HG02943 (cell line): Measurements from ENCODE around the gene TBC1D3C.
"Not testable (repeated sequence)": the region's sequence is repeated elsewhere in the genome, so short reads cannot be mapped to it uniquely, and the experiment has no call there.

Source experiments
- ATAC-seq: cut with Tn5 transposase; IDR thresholded peaks from one replicate; pipeline ENCODE4 v1.9.1; 2021; ENCODE audit warnings: mild to moderate bottlenecking, low read depth, moderate library complexity; ENCODE audit not compliant: unreplicated experiment

Gene TBC1D3C

DNA sequence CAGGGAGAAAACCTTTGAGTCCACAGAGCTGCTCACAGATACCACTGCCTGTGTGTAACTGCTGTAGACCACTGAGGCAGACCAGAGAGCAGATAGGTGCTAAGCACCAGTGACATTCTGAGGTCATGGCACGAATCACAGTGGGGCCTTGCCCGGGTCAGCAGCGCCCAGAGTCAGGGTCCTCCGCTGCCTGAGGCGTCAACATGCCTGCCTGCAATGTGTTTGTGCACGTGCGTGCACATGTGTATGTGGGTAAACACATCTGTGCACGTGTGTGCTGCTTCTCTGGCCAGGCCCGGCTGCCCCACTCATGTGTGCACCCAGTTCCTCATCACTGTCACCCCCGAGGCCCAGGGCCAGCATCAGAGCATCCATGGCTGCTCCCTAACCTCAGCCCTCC, at the start of gene TBC1D3C:
Gene TBC1D3C, minus strand, starts transcription at position 101 of the 400 bp plus-strand sequence. CDS start 1,568 bp downstream, outside the sequence.
- ATAC-seq: not testable (repeated sequence)

DNA sequence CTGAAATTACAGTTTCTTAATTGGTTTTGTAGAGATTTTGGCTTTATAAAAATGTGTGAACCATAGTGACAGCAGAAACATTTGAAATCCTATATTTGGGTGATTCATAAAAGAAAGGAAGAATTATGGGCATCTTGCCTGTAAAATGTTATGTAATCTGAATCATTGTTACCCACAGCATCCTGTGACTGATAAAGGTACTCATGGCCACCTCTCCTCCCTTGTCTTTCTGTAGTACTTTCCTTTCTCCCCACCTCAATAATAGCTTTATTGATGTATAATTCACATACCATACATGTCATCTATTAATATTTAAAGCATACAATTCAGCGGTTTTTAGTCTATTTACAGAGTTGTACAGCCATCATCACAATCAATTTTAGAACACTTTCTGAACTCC, 30.8 kb upstream of the TBC1D3C start:
- ATAC-seq: not testable (repeated sequence)

DNA sequence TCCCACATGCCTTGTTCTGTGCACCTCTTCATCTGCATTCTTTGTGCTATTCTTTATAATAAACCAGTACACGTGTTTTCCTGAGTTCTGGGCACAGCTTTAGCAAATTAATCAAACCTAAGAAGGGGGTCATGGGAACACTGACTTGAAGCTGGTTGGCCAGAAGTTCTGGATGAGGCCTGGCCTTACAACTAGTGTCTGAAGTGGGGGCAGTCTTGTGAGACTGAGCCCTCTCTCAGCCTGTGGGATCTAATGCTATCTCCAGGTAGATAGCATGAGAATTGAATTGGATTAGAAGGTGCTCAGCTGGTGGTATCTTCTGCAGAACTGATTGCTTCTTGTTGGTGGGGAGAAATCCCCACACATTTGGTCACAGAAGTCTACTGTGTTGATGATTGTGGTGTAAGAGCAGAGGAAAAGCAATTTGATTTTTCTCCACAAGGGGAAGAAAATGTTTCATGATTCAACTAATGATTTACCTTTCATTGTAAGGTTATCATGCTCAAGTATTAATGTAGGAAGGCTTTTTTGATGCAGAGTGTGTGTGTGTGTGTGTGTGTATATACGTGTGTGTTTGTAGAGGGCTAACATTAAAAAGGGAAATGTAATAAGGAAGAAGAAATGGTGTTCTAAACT, 25.7 kb upstream of the TBC1D3C start:
- ATAC-seq: not testable (repeated sequence)

DNA sequence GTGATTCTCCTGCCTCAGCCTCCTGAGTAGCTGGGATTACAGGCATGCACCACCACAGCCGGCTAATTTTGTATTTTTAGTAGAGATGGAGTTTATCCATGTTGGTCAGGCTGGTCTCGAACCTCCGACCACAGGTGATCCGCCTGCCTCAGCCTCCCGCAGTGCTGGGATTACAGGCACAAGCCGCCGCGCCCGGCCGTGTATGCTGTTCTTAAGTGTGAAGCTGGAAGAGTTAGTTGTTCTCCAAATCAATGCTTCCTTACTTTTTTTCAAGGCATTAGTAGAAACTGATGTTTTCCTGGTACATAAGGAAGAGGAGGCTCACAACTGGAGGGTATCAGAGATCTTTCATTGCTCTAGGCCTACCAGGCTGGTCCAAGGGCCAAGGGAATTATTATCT, 19.7 kb upstream of the TBC1D3C start:
- ATAC-seq: not testable (repeated sequence)

DNA sequence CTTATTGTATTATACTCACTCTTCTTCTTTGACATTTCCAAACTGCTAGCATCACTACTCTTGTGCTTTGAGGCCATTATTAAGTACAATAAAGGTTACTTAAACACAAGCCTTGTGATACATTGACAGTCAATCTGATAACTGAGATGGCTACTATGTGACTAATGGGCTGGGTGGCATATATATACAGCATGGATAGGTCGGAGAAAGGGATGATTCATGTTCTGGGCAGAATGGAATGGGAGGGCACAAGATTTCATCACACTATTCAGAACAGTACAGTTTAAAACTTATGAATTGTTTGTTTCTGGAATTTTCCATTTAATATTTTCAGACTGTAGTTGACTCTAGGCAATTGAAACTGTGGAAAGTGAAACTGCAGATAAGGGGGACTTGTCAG, 18.9 kb upstream of the TBC1D3C start:
- ATAC-seq: not testable (repeated sequence)
